Caki2 (cell line): ENCODE measurements around the gene KIF16B. TPM values are rescaled to one million over a fixed set of nuclear protein-coding genes. Genes with fewer than 3 reads are reported as not detected.
"Not testable (repeated sequence)": the region's sequence is repeated elsewhere in the genome, so short reads cannot be mapped to it uniquely, and the experiment has no call there.

Experiments used
- DNase-seq: peaks from one replicate; pipeline ENCODE4 v3.0.0-alpha.2; 2015; ENCODE audit warnings: low read depth
- in situ Hi-C: cut with HindIII; loops from 2 replicates; pipeline ENCODE4 v1.10.0; 2016; ENCODE audit warnings: low sequenced_read_pairs, low pct_unique_long_range_greater_than_20kb, mixed read lengths
- total RNA-seq: library from RNA; depleted of rRNA; stranded (reverse); fragments of >200 nt; shearing (Covaris generic); gene quantifications from 2 replicates; pipeline ENCODE4 v1.2.3, GENCODE V29; 2014; ENCODE audit warnings: low replicate concordance

The KIF16B gene
- total RNA-seq, 1 experiment from 2014 or later, result 10.6 TPM

DNA sequence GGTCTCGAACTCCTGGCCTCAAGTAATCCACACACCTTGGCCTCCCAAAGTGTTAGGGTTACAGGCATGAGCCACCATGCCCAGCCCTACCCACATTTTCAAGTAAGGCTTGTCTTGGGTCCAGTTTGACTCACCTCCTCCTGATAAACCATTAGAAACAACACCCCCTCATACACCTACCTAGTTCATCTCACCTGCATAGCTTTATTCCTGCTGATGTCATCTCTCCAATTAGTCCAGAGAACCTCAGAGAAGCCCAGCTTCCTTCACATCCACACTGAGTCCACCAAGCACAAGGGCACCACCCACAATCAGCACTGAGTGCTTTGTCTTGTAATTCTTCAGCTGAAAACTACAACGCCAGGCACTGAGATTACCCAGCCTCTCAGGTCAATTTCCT, 35.3 kb downstream of the KIF16B start:
- DNase-seq, result no peak
- in situ Hi-C loops, result no loop called here

- in situ Hi-C loops, result no loop called here
- DNase-seq, result no peak
These were observed 36.1 kb downstream of the KIF16B start for GRCh38 chr20:16537025-16537665.

- in situ Hi-C loops, result no loop called here
- no peak for DNase-seq
These were observed 38.0 kb downstream of the KIF16B start for GRCh38 chr20:16535277-16535676.

DNA sequence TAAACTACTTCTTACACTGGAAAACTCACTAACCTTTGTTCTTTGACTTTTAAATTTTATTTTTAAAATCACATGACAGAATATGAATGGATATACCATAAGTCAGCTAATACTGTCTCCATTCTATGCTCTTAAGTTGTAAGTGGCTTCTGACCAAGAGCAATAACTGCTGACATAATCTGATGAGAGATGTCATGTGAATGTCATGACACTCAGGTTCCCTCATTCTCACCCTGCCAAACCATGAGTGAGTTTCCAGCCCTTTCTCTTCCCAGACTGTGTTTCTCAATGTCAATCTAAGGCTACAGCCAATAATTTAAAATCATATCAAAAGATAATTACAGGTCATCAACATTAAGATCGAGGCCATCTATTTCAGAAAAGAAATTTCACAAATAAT, 39.7 kb downstream of the KIF16B start:
- in situ Hi-C loops, result no loop called here
- DNase-seq, result no peak

- in situ Hi-C loops, result no loop called here
These were observed 41.8 kb downstream of the KIF16B start for GRCh38 chr20:16531485-16531884.

GRCh38 chr20:16530201-16530681, 43.0 kb downstream of the KIF16B start:
- in situ Hi-C loops, result no loop called here
- DNase-seq, result peak; percentile 87

More at GRCh38 chr20:16531485-16531884, 41.8 kb downstream of the KIF16B start:
- DNase-seq, result no peak

DNA sequence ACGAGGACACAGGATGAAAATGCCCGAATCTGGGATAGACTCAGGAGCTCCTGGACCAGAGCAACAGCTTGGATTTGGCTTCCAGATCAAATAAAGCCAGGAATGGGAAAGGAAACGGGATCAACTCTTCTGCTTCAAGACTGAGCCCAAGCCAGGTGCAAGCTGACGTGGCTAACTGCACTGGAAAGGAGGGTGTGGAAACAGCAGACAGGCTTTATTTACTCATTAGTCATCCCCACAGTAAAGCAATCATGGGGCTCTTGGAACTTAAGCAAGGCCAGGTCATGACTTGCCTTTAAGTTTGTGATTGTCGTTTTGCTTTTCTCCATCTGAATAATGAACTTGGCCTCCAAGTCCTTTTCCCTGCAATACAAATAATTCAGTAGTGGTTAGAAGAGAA, 45.2 kb downstream of the KIF16B start:
- in situ Hi-C loops, result no loop called here
- peak; percentile 82 for DNase-seq

DNA sequence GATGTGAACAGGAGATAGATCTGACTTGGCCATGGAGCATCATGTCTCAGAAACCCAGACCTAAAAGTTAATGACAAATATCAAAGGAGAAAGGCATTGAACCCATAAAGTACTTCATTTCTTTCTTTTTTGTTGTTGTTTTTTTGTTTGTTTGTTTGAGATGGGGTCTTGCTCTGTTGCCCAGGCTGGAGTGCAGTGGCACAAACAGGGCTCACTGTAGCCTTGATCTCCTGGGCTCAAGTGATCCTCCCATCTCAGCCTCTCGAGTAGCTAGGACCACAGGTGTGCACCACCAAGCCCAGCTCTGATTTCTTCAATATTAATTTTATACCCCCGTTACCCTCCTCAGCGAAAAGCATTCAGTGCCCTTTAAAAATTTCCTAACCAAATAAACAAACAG, 45.8 kb downstream of the KIF16B start:
- no peak for DNase-seq
- in situ Hi-C loops, result no loop called here

DNA sequence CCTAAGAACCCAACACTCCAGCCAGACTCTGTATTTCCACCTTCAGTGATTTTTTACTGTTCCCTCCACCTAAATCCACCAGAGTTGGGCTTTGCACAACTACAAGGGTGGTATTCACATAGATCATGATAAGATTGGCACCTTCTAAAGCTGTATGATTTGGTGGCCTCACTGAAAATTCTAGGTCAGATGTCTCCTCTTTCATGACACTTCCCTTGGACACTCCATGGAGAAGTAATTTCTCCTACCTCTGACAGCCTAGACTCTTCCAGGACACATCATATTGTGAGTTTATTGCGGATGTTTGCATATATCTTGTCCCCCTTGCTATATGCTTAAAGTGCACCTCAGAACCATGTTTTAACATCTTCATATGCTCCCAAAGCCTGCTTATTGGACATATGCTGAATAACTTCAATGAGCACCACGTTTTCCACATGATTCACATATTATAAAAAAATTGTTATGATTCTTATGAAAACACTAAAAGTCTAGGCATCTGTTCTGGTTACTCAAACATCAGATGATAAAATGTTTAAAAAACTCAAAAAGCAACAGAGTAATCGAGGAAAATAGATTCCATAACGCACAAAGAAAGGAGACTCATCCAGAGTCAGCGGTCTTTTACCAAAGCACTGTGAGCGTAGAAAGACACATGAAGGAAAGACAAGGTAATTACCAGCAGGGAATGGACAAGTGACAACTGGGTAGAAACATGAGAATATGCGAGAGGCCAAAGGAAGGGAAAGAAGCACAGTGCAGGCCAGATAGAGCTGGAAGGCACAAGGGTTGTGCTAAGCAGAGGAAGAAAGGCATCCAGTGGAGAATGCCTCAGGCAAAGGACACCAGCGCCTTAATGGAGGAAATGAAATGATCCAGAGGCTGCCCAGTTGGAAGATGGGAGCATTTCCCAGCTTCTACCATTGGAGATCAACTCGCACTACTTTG, 46.5 kb downstream of the KIF16B start:
- in situ Hi-C loops, result no loop called here
- no peak for DNase-seq

DNA sequence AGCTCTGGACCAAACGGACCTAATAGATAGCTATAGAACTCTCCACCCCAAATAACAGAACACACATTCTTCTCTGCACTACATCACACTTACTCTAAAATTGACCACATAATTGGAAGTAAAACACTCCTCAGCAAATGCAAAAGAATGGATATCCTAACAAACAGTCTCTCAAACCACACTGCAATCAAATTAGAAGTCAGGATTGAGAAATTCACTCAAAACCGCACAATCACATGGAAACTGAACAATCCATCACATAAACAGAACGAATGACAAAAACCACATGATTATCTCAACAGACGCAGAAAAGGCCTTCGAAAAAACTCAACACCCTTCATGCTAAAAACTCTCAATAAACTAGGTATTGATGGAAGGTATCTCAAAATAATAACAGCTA, 50.6 kb downstream of the KIF16B start:
- DNase-seq, in situ Hi-C loops: not testable (repeated sequence)

DNA sequence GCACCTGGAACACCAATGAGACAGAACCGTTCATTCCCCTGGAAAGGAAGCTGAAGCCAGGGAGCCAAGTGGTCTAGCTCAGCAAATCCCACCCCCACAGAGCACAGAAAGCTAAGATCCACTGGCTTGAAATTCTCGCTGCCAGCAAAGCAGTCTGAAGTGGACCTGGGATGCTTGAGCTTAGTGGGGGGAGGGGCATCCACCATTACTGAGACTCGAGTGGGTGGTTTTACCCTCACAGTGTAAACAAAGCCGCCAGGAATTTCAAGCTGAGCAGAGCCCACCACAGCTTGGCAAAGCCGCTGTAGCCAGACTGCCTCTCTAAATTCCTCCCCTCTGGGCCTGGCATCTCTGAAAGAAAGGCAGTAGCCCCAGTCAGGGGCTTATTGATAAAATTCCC, 53.1 kb downstream of the KIF16B start:
- in situ Hi-C loops, result no loop called here
- no peak for DNase-seq

DNA sequence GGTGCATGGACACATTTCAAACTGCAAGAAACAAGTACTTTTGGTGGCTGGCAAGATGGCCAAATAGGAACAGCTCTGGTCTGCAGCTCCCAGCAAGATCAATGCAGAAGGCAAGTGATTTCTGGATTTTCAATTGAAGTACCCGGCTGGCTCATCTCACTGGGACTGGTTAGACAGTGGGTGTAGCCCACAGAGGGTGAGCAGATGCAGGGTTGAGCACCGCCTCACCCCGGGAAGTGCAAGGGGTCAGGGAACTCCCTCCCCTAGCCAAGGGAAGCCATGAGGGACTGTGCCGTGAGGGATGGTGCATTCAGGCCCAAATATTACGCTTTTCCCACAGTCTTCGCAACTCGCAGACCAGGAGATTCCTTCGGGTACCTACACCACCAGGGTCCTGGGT, 53.6 kb downstream of the KIF16B start:
- DNase-seq, in situ Hi-C loops: not testable (repeated sequence)

GRCh38 chr20:16518784-16519084, 54.5 kb downstream of the KIF16B start:
- no peak for DNase-seq
- in situ Hi-C loops, result no loop called here

- peak; percentile 46 for DNase-seq
- in situ Hi-C loops, result no loop called here
These were observed 55.1 kb downstream of the KIF16B start for GRCh38 chr20:16517946-16518783.

DNA sequence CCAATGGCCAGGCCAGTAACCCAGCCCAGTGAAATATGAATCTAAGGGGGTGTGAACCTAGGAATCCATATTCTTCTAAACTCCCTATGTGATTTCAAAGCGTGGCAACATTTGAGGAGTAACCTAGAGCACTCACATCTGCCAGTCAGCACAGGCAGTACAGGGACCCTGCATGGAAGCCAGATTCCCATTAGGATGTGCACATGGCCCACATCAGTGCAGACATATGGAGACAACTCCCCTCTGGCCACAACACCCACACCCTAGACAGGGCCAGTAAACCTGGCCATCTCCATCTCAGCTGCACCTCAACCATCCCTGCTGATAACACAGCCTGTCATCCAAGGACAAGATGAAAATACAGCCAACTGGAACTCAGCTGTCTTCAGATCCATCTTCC, 56.5 kb downstream of the KIF16B start:
- no peak for DNase-seq
- in situ Hi-C loops, result no loop called here

- in situ Hi-C loops, result no loop called here
- no peak for DNase-seq
These were observed 58.2 kb downstream of the KIF16B start for GRCh38 chr20:16515046-16515445.

- no peak for DNase-seq
- in situ Hi-C loops, result no loop called here
These were observed 59.1 kb downstream of the KIF16B start for GRCh38 chr20:16514140-16514539.

DNA sequence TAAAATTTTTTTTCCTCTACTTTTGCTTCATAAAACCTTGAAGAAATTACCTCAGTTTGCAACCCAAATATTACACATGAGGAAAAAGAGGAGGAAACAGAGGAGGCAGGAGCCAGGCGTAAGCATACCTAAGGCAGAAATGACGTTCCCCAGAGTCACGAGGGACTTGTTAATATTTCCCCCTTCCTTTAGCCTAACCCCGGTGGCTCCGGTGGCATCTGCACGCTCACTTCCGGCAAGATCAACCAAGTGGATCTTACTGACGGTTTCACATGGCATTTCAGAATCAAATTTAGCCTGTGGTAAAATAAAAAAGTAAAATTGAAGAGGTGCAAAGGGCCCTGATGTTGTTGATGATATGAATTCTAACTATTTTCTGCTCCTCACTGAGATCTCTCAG, 67.4 kb downstream of the KIF16B start:
- DNase-seq, result no peak
- in situ Hi-C loops, result no loop called here

GRCh38 chr20:16501301-16501700, 71.9 kb downstream of the KIF16B start:
- DNase-seq, result no peak
- in situ Hi-C loops, result no loop called here
